Uterus (tissue), 4 donors: Measurements from ENCODE around the gene HEATR5A. TPM values are rescaled to one million over a fixed set of nuclear protein-coding genes. Genes with fewer than 3 reads are reported as not detected.

ENCODE experiments used
- DNase-seq, 2 donors: peaks; one replicate each; pipeline ENCODE4 v3.0.0-alpha.2; 2019 to 2020
- H3K27ac ChIP-seq, 2 donors: fragments of 200-600 bp; sonication (generic); 1 replicate in 1 of 2; 2 replicates in 1 of 2; pipeline ENCODE4 v1.5.1; 2016 to 2018
- H3K27me3 ChIP-seq, 2 donors: fragments of 200-600 bp; sonication (generic); one replicate each; pipeline ENCODE4 v1.5.1; 2018 to 2019; ENCODE audit warnings: control low read depth in 1 of 2
- H3K36me3 ChIP-seq, 2 donors: fragments of 200-600 bp; sonication (generic); one replicate each; pipeline ENCODE4 v1.5.1; 2019; ENCODE audit warnings: control low read depth in 1 of 2
- H3K4me1 ChIP-seq, 2 donors: fragments of 200-600 bp; sonication (generic); one replicate each; pipeline ENCODE4 v1.5.1; 2018 to 2019; ENCODE audit warnings: control low read depth in 1 of 2
- H3K4me3 ChIP-seq, 2 donors: fragments of 200-600 bp; sonication (generic); 1 replicate in 1 of 2; 2 replicates in 1 of 2; pipeline ENCODE4 v1.5.1; 2018 to 2019; ENCODE audit warnings: mild to moderate bottlenecking in 1 of 2
- H3K9me3 ChIP-seq, 2 donors: fragments of 200-600 bp; sonication (generic); one replicate each; pipeline ENCODE4 v1.5.1; 2019; ENCODE audit warnings: control low read depth in 1 of 2
- POLR2A ChIP-seq, 2 donors: fragments of 450-650 bp; IDR thresholded peaks; one replicate each; pipeline ENCODE4 v1.6.1; 2016; ENCODE audit warnings: antibody characterized with exemption in 2 of 2, mild to moderate bottlenecking in 1 of 2, moderate library complexity in 1 of 2
- intact Hi-C: fragments of 100-400 bp; cut with DNase I; formaldehyde crosslinking; loops from one replicate; pipeline ENCODE4 v1.15.1; 2023; ENCODE audit warnings: low total_unique reads
- total RNA-seq, 4 donors: library from RNA; depleted of rRNA in 3 of 4; stranded (reverse); fragments of >200 nt in 3 of 4; gene quantifications; one replicate each; pipeline versions ENCODE4 v1.1.0 to v1.2.4, GENCODE V29; 2014 to 2023
- TF ChIP-seq, protein P1 (sequence below), 4 experiments: fragments of 200-600 bp in 2 of 4; fragments of 450-650 bp in 2 of 4; sonication (generic) in 2 of 4; IDR thresholded peaks; one replicate each; pipeline ENCODE4 v1.5.1; 2016 to 2019; ENCODE audit warnings: antibody characterized with exemption in 4 of 4, mild to moderate bottlenecking in 2 of 4, moderate library complexity in 1 of 4
- donor health status: DM: yes; HTN: yes; CAD: no.

The HEATR5A gene
- total RNA-seq, 4 donors from 2014 or later, result 14.6 to 56.8 (median 38.8) TPM

DNA sequence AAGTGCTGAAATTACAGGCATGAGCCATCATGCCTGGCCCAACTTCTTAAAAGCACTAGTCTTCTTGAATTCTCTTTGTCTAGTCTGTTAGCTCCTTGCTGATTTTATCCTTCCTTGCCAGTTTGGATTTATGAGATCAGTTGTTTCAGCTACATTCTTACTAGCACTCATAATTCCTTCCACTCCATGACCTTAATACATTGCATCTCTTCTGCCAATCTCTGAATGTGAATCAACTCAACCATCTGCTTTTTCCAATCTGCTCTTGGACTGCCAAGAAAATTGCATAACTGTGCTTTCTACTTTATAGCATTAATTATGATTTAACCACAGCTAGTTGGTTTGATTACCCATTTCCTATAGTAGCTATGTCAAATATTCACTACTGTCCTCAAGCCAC, 14.9 kb upstream of the HEATR5A start:
- intact Hi-C loops, result no loop called here
- Histone ChIP-seq H3K27ac (peak overlapping the region; percentile 15 to 29), H3K27me3 (no peaks in the 10 kb centered on the region), H3K36me3 (no peaks in the 10 kb centered on the region), H3K4me1 (no peaks in the 10 kb centered on the region), H3K4me3 (no peak overlapping the region), H3K9me3 (no peaks in the 10 kb centered on the region)
- TF ChIP-seq, protein P1, sequence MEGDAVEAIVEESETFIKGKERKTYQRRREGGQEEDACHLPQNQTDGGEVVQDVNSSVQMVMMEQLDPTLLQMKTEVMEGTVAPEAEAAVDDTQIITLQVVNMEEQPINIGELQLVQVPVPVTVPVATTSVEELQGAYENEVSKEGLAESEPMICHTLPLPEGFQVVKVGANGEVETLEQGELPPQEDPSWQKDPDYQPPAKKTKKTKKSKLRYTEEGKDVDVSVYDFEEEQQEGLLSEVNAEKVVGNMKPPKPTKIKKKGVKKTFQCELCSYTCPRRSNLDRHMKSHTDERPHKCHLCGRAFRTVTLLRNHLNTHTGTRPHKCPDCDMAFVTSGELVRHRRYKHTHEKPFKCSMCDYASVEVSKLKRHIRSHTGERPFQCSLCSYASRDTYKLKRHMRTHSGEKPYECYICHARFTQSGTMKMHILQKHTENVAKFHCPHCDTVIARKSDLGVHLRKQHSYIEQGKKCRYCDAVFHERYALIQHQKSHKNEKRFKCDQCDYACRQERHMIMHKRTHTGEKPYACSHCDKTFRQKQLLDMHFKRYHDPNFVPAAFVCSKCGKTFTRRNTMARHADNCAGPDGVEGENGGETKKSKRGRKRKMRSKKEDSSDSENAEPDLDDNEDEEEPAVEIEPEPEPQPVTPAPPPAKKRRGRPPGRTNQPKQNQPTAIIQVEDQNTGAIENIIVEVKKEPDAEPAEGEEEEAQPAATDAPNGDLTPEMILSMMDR (IDR thresholded peaks at IDR 0.05), result no peak
- no peak for TF ChIP-seq POLR2A (IDR thresholded peaks at IDR 0.05)
- DNase-seq, result no peak

DNA sequence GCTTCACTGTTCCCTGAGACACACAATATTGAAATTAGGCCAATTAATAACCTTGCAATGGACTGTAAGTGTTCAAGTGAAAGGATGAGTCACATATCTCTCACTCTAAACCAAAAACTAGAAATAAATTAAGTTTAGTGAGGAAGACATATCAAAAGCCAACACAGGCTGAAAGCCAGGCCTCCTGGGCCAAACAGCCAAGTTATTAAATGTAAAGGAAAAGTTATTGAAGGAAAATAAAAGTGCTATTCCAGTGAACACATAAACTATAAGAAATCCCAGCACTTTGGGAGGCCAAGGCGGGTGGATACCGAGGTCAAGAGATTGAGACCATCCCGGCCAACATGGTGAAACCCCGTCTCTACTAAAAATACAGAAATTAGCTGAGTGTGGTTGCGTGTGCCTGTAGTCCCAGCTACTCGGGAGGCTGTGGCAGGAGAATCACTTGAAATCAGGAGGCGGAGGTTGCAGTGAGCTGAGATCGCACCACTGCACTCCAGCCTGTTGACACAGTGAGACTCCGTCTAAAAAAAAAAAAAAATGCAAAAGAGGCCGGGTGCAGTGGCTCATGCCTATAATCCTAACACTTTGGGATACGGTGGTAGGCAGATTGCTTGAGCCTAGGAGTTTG, 10.4 kb upstream of the HEATR5A start:
- intact Hi-C loops, result no loop called here
- DNase-seq, result no peak
- no peaks in the 10 kb centered on the region for H3K36me3 ChIP-seq
- no peaks in the 10 kb centered on the region for H3K4me1 ChIP-seq
- H3K4me3 ChIP-seq, result no peak overlapping the region
- no peaks in the 10 kb centered on the region for H3K27me3 ChIP-seq
- no peaks in the 10 kb centered on the region for H3K9me3 ChIP-seq
- TF ChIP-seq POLR2A (IDR thresholded peaks at IDR 0.05), result no peak
- TF ChIP-seq, protein P1 (IDR thresholded peaks at IDR 0.05), result no peak
- no peak overlapping the region for H3K27ac ChIP-seq

DNA sequence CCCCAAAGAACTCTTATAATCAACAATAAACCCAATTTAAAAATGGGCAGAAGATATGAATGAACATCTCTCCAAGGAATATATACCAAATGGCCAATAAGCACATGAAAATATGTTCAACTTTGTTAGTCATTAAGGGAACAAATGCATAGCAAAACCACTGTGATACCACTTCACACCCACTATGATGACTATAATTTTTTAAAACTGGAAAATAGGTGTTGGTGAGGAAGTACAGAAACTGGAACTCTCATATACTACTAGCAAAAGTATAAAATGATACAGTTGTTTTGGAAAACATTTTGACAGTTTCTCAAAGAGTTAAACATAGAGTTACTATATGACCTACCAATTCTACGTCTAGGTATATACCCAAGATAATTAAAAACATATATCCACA, 9.4 kb upstream of the HEATR5A start:
- no peak for TF ChIP-seq POLR2A (IDR thresholded peaks at IDR 0.05)
- TF ChIP-seq, protein P1 (IDR thresholded peaks at IDR 0.05), result no peak
- no peak overlapping the region for H3K4me3 ChIP-seq

DNA sequence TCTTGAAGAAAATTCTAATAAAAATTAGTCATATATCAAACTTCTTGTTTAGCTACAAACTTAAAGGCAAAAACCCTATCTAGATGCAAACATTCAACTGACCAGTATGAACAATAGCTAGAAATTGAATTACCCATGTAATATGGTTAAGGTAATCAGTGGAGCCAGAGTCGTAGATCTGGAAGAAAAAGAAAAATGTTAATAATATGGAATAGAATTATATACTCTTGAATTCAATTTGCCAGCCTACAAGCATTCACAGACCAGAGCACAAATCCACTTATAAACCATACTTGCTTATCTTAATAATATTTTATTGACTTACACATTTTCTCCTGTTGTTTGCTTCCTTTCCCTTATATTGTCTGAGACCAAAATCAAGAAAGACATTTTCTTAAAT, 7.7 kb upstream of the HEATR5A start:
- no peaks in the 10 kb centered on the region for H3K36me3 ChIP-seq
- no peaks in the 10 kb centered on the region for H3K27me3 ChIP-seq
- no peak overlapping the region for H3K4me3 ChIP-seq
- no peak for TF ChIP-seq POLR2A (IDR thresholded peaks at IDR 0.05)
- TF ChIP-seq, protein P1 (IDR thresholded peaks at IDR 0.05), result no peak
- DNase-seq, result no peak
- no peaks in the 10 kb centered on the region for H3K9me3 ChIP-seq
- H3K4me1 ChIP-seq, result no peaks in the 10 kb centered on the region
- H3K27ac ChIP-seq, result no peak overlapping the region
- intact Hi-C loops, result no loop called here

More for the DNA sequence above, 9.4 kb upstream of the HEATR5A start:
- no peaks in the 10 kb centered on the region for H3K4me1 ChIP-seq
- H3K9me3 ChIP-seq, result no peaks in the 10 kb centered on the region
- intact Hi-C loops, result no loop called here
- no peak for DNase-seq
- H3K36me3 ChIP-seq, result no peaks in the 10 kb centered on the region
- no peak overlapping the region for H3K27ac ChIP-seq
- no peaks in the 10 kb centered on the region for H3K27me3 ChIP-seq

DNA sequence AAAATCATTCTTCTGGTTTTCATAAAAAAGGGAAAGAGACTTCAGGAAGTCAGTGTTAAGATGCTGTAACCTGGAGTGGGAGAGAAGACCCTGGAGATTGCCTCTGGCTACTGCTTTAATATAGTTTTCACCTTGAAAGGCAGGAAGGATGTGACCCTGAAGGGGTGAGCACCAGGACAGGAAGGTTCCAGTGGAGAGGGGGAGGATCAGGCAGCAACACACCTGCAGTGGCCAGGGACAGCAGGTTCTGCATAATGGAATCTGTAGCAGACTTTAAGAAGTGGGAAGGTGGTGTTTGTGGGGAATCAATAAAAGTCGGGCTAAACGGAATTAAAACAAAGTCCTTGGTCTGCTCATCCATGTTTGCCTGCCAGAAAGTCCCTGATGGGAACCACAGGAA, 6.3 kb upstream of the HEATR5A start:
- no peaks in the 10 kb centered on the region for H3K4me1 ChIP-seq
- H3K36me3 ChIP-seq, result no peaks in the 10 kb centered on the region
- no peaks in the 10 kb centered on the region for H3K9me3 ChIP-seq
- H3K27me3 ChIP-seq, result no peaks in the 10 kb centered on the region
- no peak for TF ChIP-seq POLR2A (IDR thresholded peaks at IDR 0.05)
- TF ChIP-seq, protein P1 (IDR thresholded peaks at IDR 0.05), result no peak
- H3K4me3 ChIP-seq, result no peak overlapping the region
- intact Hi-C loops, result no loop called here
- DNase-seq, result no peak
- no peak overlapping the region for H3K27ac ChIP-seq
